Vagina (tissue), 2 donors: ENCODE measurements around the gene ITGA11. TPM values are rescaled to one million over a fixed set of nuclear protein-coding genes. Genes with fewer than 3 reads are reported as not detected.

ENCODE experiments used
- DNase-seq, 2 donors: peaks; one replicate each; pipeline ENCODE4 v3.0.0-alpha.2; 2017; ENCODE audit errors: extremely low spot score in 2 of 2
- H3K27ac ChIP-seq: fragments of 200-600 bp; sonication (generic); one replicate; pipeline ENCODE4 v1.5.1; 2019
- H3K27me3 ChIP-seq: fragments of 200-600 bp; sonication (generic); one replicate; pipeline ENCODE4 v1.5.1; 2019
- H3K36me3 ChIP-seq, 2 donors: fragments of 200-600 bp; sonication (generic); one replicate each; pipeline ENCODE4 v1.5.1; 2017 to 2019
- H3K4me1 ChIP-seq: fragments of 200-600 bp; sonication (generic); one replicate; pipeline ENCODE4 v1.5.1; 2019
- H3K4me3 ChIP-seq, 2 donors: fragments of 200-600 bp; sonication (generic); 1 replicate in 1 of 2; 2 replicates in 1 of 2; pipeline ENCODE4 v1.5.1; 2016 to 2019
- H3K9me3 ChIP-seq: fragments of 200-600 bp; sonication (generic); one replicate; pipeline ENCODE4 v1.5.1; 2019
- POLR2A ChIP-seq, 2 donors: fragments of 450-650 bp; IDR thresholded peaks; one replicate each; pipeline ENCODE4 v1.6.1; 2017; ENCODE audit warnings: antibody characterized with exemption in 2 of 2, mild to moderate bottlenecking in 2 of 2, moderate library complexity in 2 of 2
- POLR2AphosphoS5 ChIP-seq, 2 donors: sonication (generic); formaldehyde crosslinking; IDR thresholded peaks; one replicate each; pipeline ENCODE4 v1.9.0; 2017; ENCODE audit warnings: antibody characterized with exemption in 2 of 2, mild to moderate bottlenecking in 2 of 2, low read depth in 1 of 2; ENCODE audit not compliant: insufficient read depth in 1 of 2
- intact Hi-C: fragments of 100-400 bp; cut with DNase I; formaldehyde crosslinking; loops from one replicate; pipeline ENCODE4 v1.15.1; 2023
- total RNA-seq: library from RNA; depleted of rRNA; stranded (reverse); fragments of >200 nt; gene quantifications from one replicate; pipeline ENCODE4 v1.2.3, GENCODE V29; 2016
- TF ChIP-seq, protein P1 (sequence below), 3 experiments: fragments of 450-650 bp in 2 of 3; fragments of 200-600 bp in 1 of 3; sonication (generic) in 1 of 3; IDR thresholded peaks; one replicate each; pipeline ENCODE4 v1.5.1; 2017 to 2019; ENCODE audit warnings: antibody characterized with exemption in 3 of 3, mild to moderate bottlenecking in 2 of 3, moderate library complexity in 2 of 3

The ITGA11 gene
- total RNA-seq, 1 donor from 2014 or later: 15.5 TPM

DNA sequence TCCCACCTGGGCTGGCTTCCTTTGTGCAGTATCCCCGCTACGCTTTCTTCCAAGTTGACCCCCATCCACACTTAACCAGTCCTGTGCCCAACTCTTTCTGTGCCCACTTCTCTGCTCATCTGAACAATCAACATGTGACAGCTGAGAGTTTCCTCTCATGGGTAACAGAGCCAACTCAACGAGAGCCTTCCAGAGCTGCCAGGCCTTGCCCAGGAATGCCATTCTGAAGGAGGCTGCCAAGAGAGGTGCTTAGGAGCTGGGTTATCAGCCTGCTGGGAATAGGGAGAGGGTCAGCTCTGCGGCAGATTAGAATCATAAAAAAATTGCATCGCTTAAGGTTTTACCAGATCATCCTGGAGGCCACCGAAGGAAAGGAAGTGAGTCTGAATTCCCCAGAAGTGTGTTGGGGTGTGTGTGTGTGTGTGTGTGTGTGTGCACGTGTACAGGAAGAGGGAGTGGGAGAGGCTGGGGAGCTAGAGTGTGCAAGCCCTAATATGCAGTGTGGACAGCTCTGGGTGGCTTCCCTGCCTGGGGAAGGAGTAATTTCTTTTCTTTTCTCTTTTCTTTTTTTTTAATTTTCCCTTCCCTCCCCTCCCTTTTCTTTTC, 66.7 kb downstream of the ITGA11 start:
- Histone ChIP-seq H3K36me3 (no peaks in the 10 kb centered on the region), H3K27ac (peak overlapping the region; percentile 19), H3K27me3 (no peaks in the 10 kb centered on the region), H3K9me3 (no peaks in the 10 kb centered on the region), H3K4me3 (no peak overlapping the region), H3K4me1 (peaks cover 28% of the 10 kb centered on the region)
- TF ChIP-seq POLR2A (IDR thresholded peaks at IDR 0.05) (no peak), POLR2AphosphoS5 (IDR thresholded peaks at IDR 0.05; ENCODE audit: insufficient read depth in 1 of 2, low read depth in 1 of 2) (no peak)
- TF ChIP-seq, protein P1, sequence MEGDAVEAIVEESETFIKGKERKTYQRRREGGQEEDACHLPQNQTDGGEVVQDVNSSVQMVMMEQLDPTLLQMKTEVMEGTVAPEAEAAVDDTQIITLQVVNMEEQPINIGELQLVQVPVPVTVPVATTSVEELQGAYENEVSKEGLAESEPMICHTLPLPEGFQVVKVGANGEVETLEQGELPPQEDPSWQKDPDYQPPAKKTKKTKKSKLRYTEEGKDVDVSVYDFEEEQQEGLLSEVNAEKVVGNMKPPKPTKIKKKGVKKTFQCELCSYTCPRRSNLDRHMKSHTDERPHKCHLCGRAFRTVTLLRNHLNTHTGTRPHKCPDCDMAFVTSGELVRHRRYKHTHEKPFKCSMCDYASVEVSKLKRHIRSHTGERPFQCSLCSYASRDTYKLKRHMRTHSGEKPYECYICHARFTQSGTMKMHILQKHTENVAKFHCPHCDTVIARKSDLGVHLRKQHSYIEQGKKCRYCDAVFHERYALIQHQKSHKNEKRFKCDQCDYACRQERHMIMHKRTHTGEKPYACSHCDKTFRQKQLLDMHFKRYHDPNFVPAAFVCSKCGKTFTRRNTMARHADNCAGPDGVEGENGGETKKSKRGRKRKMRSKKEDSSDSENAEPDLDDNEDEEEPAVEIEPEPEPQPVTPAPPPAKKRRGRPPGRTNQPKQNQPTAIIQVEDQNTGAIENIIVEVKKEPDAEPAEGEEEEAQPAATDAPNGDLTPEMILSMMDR (IDR thresholded peaks at IDR 0.05): no peak
- DNase-seq: no peak
- intact Hi-C loops: no loop called here

DNA sequence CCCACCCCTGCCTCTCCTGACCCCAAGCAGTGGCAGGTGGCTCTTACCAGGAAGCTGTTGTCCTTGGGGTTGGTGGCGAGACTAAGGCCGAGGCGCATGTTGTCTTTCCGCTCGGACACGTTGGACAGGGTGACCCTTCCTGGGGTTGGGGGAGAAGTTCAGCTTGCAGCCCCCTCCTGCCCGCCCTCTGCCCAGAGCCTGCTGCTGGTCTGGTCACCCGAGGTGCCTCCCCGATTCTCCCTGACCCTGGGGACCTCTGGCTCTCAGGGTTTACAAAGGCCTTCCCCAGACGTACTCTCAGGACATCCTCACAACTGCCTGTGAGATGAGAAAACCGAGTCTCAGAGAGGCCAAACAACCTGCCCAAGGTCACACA, 67.3 kb downstream of the ITGA11 start:
- H3K27me3 ChIP-seq: no peaks in the 10 kb centered on the region
- no peak for DNase-seq
- H3K4me1 ChIP-seq: peaks cover 33% of the 10 kb centered on the region
- H3K9me3 ChIP-seq: no peaks in the 10 kb centered on the region
- no peak overlapping the region for H3K4me3 ChIP-seq
- no peak for TF ChIP-seq POLR2A (IDR thresholded peaks at IDR 0.05)
- TF ChIP-seq, protein P1 (IDR thresholded peaks at IDR 0.05): no peak
- no peak for TF ChIP-seq POLR2AphosphoS5 (IDR thresholded peaks at IDR 0.05; ENCODE audit: insufficient read depth in 1 of 2, low read depth in 1 of 2)
- H3K27ac ChIP-seq: peak overlapping the region; percentile 7
- intact Hi-C loops: no loop called here
- no peaks in the 10 kb centered on the region for H3K36me3 ChIP-seq

DNA sequence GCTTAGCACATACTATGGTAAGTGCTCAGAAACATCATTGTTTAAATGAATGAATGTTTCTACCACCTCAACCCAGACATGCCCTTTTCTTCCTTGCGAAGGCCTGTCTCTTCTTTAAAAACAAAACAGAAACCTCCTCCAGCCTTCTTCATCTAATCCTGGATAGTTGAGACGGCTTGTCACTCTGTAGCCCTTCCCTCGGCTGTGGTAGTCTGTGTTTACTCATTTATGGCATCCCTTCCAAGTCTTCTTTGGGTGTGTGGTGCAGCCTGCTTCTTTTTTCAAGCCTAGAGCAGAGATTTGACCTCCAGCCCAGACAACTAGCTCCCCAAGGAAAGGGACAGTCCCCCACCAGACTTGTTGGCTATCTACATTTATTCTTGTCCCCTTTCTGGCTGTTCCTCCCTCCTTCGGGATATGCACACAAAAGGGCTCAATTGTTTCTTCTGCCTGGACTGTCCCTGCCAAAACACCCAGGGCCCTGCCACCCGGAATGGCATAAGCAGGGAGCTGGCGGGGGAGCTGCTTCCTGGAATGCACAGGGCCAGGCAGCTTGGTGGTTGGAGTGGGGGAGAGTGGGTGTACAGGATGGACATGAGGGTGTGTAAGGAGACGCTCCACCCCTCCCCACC, 67.8 kb downstream of the ITGA11 start:
- H3K4me3 ChIP-seq: no peak overlapping the region
- H3K36me3 ChIP-seq: no peaks in the 10 kb centered on the region
- no peaks in the 10 kb centered on the region for H3K27me3 ChIP-seq
- H3K27ac ChIP-seq: peak overlapping the region; percentile 7
- H3K9me3 ChIP-seq: no peaks in the 10 kb centered on the region
- intact Hi-C loops: no loop called here
- peaks cover 33% of the 10 kb centered on the region for H3K4me1 ChIP-seq
- TF ChIP-seq POLR2A (IDR thresholded peaks at IDR 0.05) (no peak), POLR2AphosphoS5 (IDR thresholded peaks at IDR 0.05; ENCODE audit: insufficient read depth in 1 of 2, low read depth in 1 of 2) (no peak)
- TF ChIP-seq, protein P1 (IDR thresholded peaks at IDR 0.05): no peak
- no peak for DNase-seq

DNA sequence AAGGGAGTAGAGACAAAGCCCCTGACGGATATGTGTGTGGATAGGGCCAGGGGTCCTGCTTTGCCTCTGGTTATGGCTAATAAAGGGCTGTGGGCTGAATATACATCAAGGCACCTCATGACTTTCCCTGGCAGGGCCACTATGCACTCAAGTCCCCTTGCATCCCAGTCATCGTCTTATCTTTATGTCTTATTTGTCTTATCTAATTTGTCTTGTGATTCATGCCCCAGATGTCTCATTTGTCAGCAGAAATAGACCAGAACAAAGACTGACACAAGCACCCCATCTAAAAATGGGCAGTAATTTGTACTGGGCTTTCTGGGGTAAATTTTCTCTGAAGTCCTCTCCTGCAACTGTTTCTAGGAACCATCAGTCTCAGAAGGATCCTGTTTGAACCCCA, 68.6 kb downstream of the ITGA11 start:
- no peak for DNase-seq
- no peaks in the 10 kb centered on the region for H3K36me3 ChIP-seq
- H3K9me3 ChIP-seq: no peaks in the 10 kb centered on the region
- H3K4me3 ChIP-seq: no peak overlapping the region
- H3K4me1 ChIP-seq: peaks cover 33% of the 10 kb centered on the region
- no peak overlapping the region for H3K27ac ChIP-seq
- TF ChIP-seq POLR2AphosphoS5 (IDR thresholded peaks at IDR 0.05; ENCODE audit: insufficient read depth in 1 of 2, low read depth in 1 of 2) (no peak), POLR2A (IDR thresholded peaks at IDR 0.05) (no peak)
- TF ChIP-seq, protein P1 (IDR thresholded peaks at IDR 0.05): no peak
- no peaks in the 10 kb centered on the region for H3K27me3 ChIP-seq
- intact Hi-C loops: no loop called here

DNA sequence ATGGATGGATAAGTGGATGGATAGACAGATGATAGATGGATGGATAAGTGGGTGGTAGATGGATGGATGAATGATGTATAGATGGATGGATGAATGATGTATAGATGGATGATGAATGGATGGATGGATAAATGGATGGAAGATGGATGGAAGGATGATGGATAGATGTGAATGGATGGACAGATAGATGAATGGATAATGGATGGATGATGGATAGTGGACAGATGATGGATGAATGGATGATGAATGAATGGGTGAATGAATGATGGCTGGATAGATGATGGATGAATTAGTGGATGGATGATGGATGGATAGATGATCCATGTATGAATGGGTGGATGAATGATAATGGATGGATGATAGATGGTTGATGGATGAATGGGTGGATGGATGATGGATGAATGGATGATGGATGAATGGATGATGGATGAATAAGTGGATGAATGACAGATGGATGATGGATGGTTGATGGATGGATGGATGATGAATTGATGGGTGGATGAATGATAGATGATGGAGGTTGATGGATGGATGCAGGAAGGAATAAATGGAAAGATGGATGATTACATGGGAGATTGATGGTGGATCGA, 69.3 kb downstream of the ITGA11 start:
- peaks cover 33% of the 10 kb centered on the region for H3K4me1 ChIP-seq
- H3K27ac ChIP-seq: no peak overlapping the region
- no peaks in the 10 kb centered on the region for H3K27me3 ChIP-seq
- TF ChIP-seq POLR2A (IDR thresholded peaks at IDR 0.05) (no peak), POLR2AphosphoS5 (IDR thresholded peaks at IDR 0.05; ENCODE audit: insufficient read depth in 1 of 2, low read depth in 1 of 2) (no peak)
- TF ChIP-seq, protein P1 (IDR thresholded peaks at IDR 0.05): no peak
- H3K4me3 ChIP-seq: no peak overlapping the region
- H3K9me3 ChIP-seq: no peaks in the 10 kb centered on the region
- H3K36me3 ChIP-seq: no peaks in the 10 kb centered on the region
- no peak for DNase-seq
- intact Hi-C loops: no loop called here
